ENCODE data around the gene ARL1.
"Not testable (repeated sequence)": the region's sequence is repeated elsewhere in the genome, so short reads cannot be mapped to it uniquely, and the experiment has no call there.

The ARL1 gene

DNA sequence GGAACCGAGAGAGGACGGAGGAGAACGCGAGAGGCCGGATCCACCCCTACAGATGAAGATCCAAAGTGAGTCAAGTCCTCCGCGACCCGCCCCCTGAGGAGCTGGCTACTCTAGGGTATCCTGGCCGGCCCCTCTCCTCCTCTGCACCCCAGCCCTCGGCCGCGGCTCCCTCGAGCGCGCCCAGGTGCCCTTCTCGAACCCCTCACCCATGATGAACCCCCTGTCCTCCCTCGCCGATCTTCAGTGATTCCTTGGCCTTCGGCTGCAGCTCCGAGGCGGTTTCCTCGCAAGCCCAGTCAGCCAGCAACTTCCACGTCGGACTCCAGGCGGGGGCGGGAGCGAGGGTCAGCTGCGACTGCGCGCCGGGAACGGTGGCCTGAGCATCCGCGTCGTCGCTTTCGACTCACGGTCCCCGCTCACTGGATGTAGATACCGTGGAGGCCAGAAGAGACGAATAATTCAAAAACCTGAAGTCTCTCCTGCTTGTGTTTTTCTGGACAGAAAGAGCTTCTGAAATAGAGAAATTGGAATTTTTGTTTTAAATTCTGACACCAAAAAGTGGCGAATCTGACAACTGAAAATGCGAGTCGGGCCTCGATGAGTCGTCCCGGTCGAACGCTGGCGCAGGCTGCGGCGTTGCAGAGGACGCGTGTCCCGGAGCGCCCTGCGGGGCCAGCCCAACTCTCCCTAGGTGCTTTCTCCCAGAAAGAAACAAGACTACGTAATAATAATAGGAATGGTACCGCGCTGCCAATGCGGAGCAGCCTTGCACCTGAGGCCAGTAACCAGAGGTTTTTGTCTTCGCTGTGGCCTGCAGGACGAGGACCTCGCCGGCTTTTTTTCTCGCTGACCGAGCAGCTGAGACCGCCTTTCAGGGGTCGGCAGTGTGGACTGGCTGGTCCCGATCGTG lies at the start of gene ARL1:
ARL1 (minus strand) TSS at position 337 of the 910 bp plus-strand sequence; CDS start at position 210, 127 bp downstream.
- peak; percentile 67 for DNase-seq

DNA sequence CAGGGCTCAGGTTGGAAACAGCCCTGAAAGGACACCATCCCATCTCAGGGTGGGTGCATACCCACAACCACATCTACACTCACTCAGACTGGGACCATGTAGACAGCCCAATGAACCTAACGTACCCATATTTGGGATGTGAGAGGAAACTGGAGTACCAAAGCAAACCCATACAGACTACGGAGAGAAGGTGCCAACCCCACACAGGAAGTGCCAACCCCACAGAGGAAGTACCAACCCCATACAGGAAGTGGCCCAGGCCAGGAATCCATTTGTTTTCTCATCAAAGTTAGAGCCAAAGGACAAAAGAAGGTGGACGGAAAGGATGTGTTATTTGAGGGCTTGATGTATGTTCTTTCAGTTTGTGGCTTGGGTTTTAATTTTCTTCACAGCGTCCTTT lies 48.1 kb upstream of the ARL1 start:
- DNase-seq = no peak

DNA sequence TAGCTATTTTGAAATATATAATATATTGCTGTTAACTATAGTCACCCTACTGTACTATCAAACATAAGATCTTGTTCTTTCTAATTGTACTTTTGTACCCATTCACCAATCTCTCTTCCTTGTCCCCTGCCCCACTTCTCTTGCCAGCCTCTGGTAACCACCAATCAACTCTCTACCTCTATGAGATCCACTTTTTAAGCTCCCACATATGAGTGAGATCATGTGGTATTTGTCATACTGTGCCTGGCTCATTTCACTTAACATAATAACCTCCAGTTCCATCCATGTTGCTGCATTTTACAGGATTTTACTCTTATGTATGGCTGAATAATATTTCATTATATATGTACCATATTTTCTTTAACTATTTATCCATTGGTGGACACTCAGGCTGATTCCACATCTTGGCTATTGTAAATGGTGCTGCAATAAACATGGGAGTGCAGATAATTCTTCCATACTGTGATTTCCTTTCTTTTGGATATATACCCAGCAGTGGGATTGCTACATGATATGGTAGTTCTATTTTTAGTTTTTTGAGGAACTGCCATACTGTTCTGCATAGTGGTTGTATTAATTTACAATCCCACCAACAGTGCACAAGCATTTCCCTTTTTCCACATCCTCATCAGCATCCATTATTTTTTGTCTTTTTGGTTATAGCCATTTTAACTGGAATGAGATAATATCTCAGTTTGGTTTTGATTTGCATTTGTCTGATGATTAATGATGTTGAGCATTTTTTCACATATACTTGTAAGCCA lies 34.1 kb upstream of the ARL1 start:
- DNase-seq = no peak

DNA sequence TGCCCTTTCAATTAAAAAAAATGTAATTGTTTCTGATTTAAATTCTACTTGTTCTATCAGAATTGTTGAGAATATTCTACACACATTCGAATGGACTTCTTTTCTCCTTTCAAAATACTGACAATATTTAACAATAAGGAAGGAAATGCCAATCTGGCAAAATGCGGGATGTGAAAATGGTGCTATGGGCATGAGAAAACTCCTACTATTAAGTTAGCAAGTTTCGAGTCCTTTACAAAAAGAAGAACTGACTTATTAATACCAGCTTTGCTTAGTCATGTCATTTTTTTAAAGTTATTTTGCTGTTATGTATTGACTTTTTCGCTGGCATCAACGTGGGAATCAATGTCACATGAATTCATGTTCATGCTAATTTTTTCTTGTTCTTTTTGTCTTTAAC lies 31.7 kb upstream of the ARL1 start:
- DNase-seq = no peak

DNA sequence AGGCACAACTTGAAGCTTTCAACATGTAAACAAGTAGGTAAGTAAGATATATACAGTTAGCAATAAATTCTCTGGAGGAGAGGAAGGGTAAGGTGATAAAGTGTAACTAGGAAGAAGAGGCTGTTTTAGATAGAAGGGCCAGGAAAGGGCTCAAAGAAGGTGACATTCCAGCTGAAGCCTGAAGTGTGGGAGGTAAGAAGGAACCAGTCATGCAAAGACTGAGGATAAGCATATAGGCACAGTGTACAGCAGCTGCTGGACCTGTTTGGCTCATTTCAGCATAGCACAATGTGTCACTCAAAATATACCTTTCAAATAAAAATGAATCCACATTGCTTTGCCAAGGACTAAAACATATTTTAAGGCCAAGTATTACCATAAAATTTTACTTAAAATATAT lies 28.6 kb upstream of the ARL1 start:
- no peak for DNase-seq

DNA sequence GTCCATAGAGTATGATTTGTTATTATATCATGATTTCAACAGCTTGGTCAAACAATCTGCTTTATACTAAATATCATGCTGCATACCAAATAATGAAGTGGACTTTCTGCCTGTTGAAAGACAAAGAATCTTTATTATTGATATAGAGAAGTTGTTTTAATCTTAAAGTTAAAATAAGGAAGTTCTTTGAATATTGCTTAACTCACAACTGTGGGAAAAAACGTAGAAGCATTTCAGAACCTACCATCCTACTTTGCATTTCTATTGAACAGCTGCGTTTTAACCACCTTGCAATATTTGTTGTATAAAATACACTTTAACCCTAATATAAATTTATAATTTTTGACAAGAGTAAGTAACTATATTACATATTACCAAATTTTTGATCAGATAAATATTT lies 22.9 kb upstream of the ARL1 start:
- DNase-seq = no peak

DNA sequence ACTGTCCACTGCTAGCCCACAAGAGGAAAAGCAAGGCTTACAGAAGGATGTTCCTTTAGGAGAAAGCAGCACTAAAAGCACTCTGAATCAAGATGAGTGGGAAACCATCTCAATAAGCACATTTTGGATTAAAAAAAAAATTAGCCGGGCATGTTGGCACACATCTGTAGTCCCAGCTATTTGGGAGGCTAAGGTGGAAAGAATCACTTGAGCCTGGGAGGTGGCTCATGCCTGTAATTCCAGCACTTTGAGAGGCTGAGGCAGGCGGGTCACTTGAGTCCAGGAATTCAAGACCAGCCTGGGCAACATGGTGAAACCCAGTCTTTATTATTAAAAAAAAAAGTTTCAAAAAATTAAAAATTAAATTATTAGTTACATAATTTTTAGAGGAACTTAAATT lies 17.0 kb upstream of the ARL1 start:
- DNase-seq = no peak

DNA sequence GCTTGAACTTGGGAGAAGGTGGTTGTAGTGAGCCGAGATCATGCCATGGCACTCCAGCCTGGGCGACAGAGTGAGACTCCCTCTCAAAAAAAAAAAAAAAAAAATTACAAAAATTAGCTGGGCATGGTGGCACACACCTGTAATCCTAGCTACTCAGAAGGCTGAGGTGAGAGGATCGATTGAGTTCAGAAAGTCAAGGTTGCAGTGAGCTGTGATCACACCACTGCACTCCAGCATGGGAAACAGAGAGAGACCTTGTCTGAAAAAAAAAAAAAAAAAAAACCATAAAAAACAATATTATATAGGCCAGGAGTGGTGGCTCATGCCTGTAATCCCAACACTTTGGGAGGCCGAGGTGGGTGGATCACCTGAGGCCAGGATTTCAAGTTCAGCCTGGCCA lies 14.5 kb upstream of the ARL1 start:
- not testable (repeated sequence) for DNase-seq

DNA sequence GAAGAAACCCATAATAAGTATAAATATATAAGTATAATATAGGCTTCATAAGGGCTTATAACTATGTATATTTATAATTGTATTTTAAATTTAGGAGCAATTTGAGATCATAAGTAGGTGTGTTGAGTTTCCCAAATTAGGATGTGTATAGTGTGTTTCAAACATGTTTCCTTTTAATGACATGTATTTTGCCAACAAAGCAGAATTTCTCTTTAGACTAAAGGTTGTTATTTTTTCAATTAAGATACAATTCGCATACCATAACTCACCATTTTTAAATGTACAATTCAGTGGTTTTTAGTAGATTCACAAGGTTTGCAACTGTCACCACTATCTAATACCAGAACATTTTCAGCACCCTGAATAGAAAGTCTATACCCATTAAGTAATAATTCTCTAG lies 7.7 kb upstream of the ARL1 start:
- DNase-seq = no peak

DNA sequence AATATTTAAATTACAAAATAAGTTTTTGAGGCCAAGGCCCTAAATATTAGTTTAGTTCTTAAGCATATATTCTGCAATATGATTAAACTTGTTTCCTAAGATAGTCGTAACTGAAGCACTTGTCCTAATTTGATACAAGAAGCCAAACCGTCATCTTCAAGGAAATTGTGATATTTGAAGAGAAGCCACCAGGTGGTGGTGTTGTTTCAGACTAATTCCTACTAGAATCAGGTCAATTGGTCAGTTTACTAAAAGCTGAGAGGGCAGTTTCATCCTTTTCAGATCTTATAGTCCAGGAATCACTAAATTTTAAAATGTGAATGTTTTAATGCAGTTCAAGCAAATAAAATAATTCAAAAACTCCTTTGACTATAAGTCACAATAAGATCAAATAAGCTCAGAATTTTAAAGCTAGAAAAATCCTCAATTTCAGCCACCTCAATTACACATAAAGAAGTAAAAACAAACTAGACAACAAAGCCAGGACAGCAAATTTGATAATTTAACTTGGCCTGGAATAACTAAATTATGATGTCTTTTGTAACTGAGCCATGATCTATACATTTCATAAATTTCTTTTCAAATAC lies 7.1 kb upstream of the ARL1 start:
- no peak for DNase-seq

DNA sequence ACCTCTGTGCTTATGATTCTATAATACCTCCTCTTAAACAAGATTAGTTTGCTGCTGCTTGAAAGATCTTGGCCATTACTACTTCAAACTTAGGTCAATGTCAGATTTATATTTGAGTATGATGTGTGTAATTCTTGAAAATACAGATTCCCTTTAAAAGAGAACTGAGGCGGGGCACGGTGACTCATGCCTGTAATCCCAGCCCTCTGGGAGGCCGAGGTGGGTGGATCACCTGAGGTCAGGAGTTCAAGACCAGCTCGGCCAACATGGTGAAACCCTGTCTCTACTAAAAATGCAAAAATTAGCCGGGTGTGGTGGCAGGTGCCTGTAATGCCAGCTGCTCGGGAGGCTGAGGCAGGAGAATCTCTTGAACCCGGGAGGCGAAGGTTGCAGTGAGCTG lies 2.6 kb upstream of the ARL1 start:
- not testable (repeated sequence) for DNase-seq

DNA sequence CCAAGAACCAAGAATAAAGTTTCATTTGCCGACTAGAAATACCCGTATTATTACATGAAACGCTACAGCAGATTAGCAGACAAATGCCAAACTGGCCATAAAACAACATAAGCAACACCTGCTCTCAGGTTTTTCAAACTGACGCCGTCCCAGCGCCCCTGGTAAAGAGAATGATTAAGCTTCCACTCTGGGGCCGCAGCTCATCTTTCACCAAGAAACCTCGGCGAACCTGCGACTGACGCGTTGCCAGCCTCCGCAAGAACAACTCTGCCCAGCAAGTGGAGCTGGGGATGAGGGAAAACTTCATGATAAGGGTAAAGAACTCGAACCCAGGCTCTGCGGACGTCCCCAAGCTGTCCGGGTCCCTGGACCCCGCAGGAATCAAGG lies 530 bp downstream of the ARL1 start:
- DNase-seq = no peak

DNA sequence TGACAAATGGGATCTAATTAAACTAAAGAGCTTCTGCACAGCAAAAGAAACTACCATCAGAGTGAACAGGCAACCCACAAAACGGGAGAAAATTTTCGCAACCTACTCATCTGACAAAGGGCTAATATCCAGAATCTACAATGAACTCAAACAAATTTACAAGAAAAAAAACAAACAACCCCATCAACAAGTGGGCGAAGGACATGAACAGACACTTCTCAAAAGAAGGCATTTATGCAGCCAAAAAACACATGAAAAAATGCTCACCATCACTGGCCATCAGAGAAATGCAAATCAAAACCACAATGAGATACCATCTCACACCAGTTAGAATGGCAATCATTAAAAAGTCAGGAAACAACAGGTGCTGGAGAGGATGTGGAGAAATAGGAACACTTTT lies 16.4 kb downstream of the ARL1 start:
- not testable (repeated sequence) for DNase-seq

DNA sequence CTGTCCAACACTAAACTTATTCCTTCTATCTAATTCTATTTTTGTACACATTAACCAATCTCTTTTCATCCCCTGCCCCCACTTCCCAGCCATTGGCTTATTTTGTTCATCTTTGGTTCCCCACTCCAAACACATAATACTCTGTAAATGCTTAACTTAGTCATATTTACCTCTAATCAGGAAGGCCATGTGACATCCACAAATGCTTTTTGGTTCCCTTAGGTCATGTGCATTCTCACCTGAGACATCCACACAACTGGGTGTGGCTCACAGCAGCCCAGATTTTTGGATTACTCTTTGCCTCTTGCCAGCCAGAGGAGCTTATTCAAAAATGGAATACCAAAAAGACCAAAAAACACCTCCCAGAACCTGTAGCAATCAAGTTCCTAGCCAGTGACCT lies 28.4 kb downstream of the ARL1 start:
- no peak for DNase-seq

DNA sequence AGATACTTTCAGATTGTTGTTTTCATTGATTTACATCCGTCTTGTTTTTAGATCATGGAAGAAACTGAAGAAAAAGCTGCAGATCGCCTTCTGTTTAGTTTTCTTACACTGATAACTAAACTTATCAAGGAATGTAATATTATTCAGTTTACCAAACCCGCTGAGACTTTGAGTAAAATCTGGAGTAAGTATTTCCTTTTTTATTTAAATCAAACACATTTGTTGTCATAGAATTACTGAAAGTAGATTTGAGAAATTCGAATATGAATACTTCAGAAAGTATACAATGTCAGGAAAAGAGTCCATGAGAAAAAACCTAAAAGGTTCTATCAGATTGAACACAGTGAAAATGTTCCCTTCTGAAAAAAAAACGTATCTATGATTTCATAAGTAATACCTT lies 32.0 kb downstream of the ARL1 start:
- no peak for DNase-seq

DNA sequence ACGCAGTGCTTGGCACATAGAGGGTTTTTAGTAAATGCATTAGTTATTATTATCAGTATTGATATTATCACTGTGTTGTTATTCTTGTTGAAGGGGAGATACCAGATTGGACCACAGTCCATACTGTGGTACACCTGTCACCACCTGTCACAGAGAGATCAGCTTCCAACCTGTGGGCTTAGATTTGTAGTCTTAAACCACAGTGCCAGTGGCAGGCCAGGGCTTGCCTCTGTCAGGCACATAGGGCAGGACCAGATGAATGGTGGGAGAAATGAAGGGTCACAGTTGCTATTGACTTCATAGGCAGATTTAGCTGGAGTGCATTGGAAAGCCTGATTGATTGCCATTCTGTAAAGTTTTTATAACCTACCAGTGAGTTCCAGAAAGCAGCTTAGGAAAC lies 35.1 kb downstream of the ARL1 start:
- DNase-seq = no peak

DNA sequence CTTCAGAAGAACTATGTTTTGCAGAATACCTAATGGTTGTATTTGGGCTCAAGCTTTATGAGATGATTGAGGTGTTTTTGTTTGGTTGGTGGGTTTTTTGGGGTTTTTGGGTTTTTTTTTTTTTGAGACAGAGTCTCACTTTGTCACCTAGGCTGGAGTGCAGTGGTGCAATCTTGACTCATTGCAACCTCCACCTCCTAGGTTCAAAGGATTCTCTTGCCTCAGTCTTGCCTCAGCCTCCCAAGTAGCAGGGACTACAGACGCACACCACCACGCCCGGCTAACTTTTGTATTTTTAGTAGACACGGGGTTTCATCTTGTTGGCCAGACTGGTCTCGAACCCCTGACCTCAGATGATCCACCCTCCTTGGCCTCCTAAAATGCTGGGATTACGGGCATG lies 39.6 kb downstream of the ARL1 start:
- DNase-seq = no peak

DNA sequence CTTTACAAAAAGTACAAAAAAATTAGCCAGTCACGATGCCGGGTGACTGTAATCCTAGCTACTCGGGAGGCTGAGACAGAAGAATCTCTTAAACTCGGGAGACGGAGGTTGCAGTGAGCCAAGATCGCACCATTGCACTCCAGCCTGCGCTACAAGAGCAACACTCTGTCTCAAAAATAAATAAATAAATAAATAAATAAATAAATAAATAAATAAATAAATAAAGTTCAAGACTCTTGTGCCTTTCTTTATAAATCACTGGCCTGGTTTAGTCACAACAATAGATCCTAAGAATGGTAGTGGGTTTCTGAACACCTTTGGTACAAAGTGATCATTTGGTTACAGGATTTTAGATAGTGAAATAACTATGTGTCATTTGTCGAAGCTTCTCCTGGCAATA lies 46.1 kb downstream of the ARL1 start:
- DNase-seq = no peak

DNA sequence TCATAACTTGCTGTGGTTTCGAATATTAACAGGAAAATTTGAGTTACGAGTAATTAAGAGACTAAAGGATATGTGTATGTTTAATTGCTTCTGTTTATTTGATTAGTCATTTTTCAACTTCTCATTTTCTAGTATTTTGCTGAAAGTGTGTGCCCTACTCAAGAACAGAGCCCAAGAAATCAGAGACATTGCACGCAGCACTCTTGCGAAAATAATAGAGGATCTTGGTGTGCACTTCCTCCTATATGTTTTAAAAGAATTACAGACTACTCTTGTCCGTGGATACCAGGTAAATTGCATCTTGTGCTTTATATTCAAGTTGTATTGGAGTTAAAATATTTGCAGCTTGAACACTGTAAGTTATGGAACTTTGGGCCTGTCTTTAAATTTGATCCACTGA lies 50.8 kb downstream of the ARL1 start:
- no peak for DNase-seq

DNA sequence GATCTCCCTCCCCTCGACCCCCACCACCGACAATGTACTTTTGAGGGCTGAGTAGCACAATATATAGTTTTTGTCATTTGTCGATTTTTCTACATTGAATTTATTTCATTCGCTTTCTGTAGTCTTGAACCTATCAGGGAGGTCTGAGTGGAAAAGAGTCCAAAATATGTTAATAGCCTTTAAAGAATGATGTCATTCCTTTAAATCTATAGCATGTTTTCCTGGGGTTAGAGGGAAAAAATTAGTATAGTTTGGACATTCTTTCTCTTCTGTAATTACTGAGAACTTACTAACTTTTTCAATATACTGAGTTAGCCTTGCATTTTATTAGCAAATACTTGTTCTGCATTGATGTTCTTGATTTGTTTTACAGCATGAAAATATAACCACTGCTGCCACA lies 55.9 kb downstream of the ARL1 start:
- DNase-seq = no peak

DNA sequence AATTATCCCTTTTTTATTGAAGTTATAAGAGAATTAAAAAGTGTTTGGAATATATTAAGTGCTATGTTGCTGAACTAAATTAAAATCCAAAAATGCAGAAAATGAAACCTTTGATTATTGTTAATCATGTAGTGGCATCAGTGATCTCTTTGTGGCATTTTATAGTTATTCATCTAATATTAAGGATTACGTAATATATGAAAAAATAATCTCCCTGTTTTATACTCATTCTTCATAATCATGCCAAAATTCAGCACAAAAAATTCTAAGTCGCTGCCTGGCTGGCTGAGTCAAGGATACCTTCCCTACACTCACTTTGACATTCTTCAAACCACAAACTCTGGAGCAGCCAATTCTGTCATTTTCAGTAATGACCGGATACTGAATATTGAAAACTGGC lies 63.7 kb downstream of the ARL1 start:
- DNase-seq = no peak
